Measurements from ENCODE around the gene ADTRP.

ADTRP gene

DNA sequence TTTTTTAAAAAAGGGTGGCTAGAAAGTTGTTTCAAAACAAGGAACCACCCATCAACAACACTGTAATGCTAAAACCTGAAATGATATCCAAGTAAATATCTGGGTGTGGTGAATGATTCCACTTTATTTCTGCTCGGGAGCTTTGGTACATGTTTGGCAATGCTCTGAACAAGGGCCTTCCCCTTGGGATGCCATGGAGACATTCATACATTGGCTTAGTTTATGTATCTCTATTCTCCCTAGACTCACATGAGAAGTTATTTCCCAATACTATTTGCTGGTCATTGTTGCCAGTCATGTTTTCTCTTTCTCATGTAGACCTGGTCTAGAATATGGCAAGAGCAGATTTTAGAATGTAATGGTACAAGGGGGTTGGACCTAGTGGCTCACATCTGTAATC lies 22.9 kb downstream of the ADTRP start:
- no peak for DNase-seq (ENCODE audit: low spot score)

DNA sequence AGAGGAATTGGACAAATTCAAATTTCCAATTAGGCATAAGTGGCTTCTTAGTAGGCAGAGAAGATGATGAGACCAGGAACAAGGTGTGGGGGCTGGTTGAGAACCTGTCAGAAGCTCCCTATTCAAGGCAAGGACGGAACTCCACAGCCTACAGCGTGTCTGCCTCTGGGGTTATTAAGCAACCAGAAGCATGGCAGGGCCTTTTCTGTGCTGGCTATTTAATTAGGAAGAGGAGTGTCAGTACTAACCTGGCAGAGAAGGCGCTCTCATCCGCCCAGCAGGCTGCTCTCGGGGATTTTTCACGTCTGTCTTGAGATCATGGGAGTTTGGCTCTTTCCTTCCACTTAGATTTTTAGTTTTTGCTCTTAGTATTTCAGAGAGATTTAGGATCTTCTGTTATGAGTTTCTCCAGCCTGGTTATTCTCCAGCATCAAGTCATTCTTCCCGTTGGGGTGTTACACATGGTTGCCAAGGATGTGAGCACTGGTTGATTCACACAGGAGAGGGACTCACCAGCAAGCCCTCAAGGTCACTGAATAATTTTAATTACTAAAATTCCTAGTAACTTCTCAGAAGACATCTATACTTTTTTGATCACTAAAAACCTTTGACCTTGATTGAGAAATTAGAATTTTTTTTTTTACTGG lies 23.9 kb downstream of the ADTRP start:
- DNase-seq (ENCODE audit: low spot score): no peak

DNA sequence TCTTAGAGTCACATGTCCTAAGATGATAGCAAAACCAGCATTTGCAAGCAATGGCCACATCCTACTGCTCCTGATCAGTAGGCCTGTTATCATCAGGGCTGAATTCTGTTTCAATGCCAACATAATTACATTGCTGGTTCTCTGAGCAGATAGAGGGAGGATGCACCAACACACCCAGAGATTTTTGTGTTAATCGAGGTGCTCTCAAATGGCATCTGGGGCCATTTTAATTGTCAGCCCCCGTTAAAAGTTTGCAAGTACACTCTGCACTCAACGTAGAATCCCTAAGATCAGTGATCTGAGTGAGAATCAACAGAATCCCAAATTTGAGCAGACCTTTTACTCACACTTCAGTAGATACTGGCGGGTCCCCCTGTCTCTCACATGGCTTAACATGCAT lies 24.8 kb downstream of the ADTRP start:
- no peak for DNase-seq (ENCODE audit: low spot score)

DNA sequence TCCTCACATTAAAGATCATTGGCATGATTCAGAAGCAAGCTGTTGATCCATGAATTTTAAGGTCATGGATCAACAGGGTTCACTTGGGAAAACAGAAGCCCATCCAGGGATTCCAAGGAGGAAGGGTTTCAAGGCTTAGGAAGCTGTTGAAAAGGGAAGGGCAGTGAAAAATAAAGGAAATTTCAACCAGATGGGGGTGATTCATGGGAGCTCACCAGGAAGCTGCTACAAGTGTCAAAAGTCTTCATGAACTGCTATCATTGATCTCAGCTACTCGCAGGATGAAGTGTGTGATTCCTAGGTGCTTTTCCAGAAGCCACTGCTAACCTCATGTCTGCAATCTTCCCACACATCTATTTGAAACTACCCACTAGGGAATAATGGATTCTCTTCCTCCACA lies 26.2 kb downstream of the ADTRP start:
- DNase-seq (ENCODE audit: low spot score): no peak

DNA sequence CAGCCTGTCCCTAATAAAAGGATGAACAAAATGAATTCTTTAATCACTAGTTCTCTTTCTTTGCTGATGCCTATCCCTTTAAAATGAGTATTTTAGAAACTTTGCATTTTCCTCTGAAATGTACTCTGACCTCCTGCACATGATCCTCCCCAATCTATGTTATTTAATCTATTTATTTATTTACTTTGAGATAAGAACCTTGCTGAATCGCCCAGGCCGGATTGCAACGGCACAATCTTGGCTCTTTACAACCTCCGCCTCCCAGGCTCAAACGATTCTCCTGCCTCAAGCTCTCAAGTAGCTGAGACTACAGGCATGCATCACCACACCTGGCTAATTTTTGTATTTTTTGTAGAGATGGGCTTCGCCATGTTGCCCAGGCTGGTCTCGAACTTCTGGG lies 27.9 kb downstream of the ADTRP start:
- DNase-seq (ENCODE audit: low spot score): no peak

DNA sequence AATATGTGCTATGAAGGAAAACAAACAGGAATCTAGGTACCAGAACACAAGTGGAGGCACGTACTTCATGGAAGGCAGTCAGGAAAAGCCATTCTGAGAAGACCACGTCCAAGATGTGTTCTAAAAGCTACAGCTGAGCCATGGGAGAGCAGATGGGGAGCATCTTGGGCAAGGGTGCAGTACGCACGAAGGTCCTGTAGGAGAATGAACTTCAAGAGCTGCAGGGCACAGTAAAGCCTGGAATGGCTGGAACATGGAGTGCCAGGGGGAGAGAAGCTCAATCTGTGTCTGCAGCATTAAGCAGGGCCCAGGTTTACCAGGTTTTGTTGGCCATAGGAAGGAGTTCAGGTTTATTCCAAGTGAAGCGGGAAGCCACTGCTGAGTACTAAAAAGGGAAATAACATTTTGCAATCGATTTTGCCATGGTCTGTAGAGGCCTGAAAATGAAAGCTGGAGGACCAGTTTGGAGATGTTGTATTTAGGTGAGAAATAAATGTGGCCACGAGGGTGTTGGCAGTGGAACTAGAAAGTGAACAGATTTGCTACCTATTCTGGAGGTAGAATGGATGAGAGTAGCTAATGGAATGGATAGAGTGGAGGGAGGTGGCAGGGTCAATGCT lies 29.9 kb downstream of the ADTRP start:
- no peak for DNase-seq (ENCODE audit: low spot score)

DNA sequence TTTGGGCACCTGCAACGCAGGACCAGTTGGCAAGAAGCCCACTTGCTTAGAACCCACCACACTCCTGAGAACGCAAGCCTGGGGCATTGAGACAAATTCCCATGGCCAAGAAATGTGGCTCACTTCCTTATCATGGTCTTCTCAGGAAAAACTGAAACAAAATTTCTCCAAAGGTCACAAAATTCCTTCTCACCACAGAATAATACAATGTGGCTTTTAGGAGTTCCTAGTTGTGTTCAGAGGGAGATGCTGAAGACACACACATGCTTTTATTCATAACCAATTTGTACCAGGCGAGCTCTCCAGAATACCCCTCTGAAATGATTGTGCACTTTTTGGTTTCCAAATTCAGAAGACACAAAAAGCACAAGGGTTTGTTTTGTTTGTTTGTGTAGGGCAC lies 31.6 kb downstream of the ADTRP start:
- no peak for DNase-seq (ENCODE audit: low spot score)

DNA sequence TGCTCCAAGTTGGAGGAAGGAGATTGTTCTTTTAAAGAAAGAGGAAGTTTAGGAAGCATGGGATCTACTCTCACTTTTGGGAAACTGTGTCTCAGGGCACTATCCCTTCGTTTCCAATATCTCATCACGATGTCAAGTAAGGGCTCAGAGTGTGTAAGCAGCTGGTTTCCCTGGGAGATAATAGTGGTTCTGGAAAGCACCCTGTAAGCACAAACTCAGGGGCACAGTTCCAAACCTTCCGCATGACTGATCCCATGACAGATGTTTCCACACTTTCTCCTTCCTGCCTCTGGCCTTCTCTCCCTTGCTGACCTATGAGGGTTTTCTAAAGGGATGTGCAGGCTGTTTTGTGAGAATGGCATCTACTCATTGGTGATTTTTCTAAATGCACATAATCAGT lies 33.9 kb downstream of the ADTRP start:
- DNase-seq (ENCODE audit: low spot score): no peak

DNA sequence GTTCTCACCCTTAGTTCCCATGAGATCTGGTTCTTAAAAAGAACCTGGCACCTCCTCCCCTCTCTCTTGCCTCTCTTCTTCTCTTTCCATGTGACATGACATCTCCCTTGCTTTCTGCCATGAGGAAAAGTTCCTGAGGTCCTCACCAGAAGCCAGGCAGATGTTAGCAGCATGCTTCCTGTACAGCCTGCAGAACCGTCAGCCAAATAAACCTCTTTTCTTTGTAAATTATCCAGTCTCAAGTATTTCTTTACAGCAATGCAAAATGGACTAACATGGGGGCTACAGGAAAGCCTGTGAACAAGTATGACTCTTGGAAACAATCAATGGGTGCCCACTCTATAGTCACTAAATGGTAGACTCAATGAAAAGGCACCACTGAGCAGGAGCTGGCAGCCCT lies 34.5 kb downstream of the ADTRP start:
- no peak for DNase-seq (ENCODE audit: low spot score)

DNA sequence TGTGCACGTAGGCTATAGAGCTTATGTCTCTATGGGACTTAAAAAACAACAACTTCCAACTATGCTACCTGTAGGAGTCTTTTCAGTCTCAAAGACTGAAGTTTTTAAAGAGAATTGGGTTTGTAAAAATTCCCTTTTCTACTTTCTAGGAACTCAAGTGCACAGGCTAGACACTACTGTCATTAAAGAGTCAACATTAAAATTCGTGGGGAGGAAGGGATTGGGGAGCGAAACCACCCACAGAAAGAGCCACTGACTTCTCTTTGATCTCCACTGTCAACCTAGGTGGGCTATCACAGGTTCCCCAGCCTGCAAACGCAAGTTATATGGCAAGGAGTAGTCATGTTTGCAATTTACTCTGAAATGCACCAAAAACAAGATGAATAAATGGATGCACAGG lies 37.7 kb downstream of the ADTRP start:
- DNase-seq (ENCODE audit: low spot score): no peak

DNA sequence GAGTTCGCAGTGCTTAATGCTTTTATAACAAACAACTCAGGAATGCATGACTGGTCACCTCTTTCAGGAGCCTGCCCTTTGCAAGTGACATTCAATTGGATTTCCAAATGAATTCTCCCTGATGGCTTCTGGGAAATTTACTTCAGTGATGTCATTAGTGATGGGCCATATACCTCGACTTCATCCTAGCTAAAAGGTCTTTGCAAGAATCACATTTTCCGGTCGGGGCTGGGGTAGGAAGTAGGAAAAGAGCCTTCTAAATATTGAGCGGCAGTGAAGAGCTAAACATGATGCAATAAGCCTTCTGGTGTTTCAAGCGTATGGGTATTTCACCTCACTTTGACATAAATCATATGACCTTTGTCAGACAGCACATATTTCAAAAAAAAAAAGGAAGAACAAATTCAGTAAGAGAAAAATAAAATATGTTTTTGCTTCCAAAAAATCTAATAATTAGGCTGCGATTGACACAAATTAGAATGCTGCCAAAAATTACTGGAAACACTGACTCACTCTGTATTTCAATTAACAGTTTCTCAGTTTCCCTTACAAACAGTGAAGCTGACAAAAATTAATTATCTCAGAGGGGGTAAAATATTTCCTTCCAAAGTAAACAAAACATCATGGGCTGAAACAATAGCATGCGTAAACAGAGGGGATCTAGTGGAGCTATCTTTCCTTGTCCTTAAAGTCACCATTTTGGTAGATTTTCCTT lies 39.8 kb downstream of the ADTRP start:
- no peak for DNase-seq (ENCODE audit: low spot score)

DNA sequence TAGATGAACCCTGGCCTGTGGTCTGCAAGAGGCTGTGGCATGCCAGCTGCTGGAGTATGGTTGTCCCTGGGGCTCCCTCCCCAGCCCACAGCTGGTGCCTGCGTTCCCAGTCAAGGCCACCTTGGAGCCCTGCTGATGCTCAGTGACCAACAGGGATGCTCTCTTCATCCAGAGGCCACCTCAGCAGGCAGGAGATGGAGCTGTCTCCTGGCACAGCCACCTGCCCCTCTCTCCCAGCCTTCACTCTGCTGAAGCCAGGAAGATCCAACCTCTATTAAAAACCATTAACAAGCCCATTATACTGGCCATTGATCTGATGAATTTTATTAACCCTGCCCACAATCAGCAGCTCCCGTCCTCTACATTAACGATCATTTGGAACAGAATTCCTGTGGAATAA lies 40.4 kb downstream of the ADTRP start:
- DNase-seq (ENCODE audit: low spot score): no peak

DNA sequence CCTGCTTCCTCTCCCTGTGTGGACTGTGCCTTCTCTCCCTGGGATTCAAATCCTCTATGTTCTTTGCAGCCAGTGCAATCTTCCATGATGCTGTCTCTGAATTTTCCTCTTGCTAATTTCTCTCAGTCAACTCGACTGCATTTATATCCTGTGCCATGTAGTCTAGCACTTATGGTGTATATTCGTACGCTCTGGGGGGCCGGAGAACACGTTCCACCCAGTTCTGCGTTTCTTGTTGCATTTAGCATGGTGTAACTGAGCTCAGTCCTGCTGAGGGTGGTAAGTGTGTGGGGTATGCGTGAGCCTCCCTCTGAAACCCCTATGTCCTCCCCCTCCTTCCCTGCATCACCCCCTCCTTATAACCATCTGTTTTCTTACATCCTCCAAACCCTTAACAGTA lies 42.0 kb downstream of the ADTRP start:
- no peak for DNase-seq (ENCODE audit: low spot score)

DNA sequence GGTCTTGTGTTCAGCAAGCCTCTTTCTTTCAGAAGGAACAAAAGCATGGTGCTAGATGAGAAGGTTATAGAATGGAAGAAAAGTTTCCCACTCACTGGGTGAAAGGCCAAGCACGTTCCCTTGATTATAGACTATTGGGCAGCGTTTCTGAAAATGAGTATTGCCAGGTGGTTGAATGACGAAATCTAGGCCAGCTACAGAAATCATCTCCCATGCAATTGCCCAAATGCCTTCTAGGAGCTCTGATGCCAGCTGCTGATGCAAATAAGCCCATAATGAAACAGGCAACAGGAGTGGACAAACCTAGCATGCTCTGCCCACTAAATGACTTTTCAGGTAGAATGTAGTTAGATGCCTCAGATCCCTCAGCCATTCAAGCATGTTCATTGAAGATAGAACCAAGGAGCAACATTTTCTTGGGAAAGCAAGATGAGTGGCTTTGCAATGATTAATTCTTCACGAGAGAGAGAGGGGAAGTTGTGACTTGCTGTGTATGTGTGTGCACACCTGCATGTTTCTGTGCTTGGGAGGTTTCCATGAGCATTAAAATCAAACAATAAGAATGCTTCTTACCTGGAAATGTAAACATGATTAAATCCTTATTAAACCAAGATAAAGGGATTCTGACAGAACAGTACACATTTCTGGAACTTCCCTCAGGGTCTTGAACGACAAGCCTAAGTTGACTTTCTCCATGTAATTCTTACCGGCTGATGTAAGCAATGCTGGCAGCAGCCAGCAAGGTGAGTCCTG lies 43.6 kb downstream of the ADTRP start:
- no peak for DNase-seq (ENCODE audit: low spot score)

DNA sequence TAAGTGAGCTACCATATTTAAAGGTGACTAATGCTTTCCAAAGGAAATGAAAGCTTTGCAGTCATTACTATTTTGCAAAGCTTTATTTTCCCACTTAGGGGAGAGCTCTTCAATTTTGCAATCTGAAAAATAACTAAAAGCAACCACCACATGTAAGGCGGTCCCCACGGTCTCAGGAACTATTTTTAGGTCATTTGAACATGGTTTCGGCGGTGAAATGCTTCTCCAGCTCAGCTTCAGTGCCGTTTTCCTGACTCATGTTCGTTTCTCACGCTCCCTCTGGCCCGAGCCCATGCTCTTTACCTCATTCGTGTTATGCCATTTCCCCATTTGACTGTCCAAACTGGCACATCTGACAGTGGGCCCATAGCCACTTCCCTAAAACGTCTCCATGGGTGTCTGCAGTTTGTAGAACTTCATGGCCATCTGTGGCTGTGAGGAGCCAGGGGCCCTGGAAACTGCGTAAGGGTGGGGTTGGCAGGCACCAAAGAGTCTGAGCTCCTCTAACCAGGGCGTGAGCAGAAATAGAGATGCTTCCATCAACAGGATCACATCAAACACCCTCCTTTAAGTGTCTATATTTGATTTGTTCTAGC lies 46.5 kb downstream of the ADTRP start:
- no peak for DNase-seq (ENCODE audit: low spot score)

DNA sequence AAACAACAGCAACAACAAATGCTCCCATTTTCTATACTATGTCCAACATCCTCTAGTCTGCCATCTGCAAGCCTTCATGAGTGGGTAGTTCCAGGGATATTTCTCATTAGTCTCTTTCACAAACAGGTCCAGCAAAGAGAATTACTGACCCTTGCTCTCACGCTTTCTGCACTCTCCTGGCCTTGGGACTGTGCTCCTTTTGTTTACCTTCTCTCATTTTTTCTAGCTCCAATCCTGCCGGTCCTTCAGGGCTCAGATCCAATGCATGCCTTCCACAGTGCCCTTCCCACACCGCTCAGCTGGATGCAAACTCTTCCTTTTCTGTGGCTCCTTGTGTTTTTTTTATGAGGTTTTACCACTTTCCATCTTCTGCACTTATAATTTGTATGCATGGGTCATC lies 47.2 kb downstream of the ADTRP start:
- DNase-seq (ENCODE audit: low spot score): no peak

DNA sequence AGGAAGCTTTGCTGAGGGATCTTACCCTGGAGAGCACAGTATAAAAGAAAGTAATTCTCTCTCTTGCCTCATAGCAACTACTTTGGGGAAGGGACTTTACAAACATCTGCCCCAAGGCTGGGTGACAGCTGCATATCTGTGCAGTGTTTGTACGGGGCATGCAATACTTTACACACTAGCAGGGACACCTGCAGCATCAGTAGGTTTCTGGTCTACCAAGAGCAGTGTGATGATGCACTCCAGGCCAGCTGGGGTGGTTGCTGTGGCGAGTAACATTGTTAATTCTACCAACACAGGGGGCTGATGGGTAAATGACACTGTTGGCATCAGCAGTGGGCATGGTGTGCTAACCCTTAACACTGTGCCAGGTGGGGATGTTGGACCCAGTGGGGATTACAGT lies 48.0 kb downstream of the ADTRP start:
- no peak for DNase-seq (ENCODE audit: low spot score)

DNA sequence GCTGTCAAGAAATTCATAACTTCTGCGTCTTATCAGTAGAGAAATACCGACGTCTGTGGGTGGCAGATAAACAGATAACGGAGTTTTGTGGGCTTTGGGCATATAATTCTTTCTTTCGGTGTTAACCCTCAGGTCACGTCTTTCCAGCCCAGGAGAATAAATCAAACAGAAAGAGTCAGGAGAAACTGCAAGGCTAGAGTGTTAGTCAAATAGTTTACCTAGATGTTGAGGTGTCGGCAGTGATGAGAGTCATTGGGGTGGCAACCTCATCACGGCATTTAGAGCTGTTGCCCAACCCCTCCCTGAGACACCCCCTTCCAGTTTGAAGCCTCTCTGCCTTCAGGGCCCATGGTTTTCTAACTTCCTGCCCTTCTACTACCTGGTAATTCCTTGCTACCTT lies 49.5 kb downstream of the ADTRP start:
- no peak for DNase-seq (ENCODE audit: low spot score)

DNA sequence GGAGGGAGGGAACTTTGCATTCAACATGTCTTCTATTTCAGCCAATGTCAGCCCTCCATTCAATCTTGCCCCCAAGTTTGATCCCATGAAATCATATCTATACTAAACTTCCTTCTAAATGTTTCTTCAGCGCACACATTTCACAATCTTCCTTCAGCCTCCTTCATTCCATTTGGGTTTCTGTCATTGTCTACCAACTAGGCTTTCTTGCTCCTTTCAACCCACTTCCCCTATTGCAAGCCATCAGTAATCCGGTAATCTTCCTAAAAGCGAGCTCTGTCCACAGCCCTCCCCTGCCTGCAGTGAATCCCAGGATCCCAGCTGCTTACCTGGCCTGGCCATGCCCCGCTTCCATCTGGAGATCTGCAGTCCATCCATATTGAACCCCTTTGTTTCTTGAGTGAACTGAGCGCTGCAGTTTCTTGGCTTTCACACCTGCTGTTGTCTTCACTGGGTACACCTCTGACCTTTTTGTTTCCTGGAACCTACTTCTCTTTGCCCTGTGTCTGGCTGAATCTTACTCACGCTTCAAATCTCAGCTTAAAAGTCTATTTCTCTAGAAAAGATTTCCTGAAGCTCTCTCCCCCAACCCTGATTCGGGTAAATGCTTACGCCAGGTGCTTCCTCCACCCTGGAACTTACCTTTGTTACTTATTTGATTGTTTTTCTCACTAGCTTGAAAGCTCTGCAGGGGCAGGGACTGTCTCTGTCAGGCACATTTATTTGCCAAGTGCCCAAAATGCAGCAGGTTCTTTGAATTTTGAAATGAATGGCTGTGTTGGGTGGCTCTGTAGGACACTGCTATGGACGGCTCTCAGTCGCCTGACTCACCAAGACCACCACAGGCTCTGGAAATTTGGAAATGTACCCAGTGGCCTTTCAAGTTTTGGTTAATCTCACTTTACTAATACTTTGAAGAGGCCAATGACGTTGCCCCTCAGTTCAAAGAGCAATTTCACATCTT lies 50.3 kb downstream of the ADTRP start:
- no peak for DNase-seq (ENCODE audit: low spot score)

DNA sequence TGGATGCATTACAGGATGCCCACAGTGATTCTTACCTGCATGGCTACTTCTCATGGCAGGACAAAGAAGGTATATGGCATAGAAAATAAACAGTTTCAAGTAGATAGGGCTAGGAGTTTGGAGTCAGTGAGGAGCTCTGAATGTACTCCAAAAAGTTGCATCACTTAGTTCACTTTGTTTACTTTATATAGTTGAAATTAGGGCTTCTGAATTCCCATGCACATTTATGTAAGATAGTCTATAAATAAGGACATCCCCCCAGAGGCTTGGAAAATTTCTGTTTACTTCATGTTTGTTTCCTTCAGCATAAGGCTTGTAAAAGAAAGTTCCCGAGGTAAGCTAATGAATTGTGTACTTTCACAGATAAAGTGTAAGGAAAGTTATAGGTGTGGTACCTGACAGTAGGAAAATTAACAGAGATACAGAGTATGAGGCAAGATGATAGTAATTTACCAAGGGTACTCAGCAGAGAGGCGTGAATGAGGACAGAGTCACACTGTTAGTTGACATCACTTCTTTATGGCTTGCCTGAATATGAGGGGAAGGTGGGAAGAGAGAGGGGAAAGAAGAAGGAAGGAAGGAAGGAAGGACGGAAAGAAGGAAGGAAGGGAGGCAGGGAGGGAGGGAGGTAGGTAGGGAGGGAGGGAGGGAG lies 51.1 kb downstream of the ADTRP start:
- no peak for DNase-seq (ENCODE audit: low spot score)

DNA sequence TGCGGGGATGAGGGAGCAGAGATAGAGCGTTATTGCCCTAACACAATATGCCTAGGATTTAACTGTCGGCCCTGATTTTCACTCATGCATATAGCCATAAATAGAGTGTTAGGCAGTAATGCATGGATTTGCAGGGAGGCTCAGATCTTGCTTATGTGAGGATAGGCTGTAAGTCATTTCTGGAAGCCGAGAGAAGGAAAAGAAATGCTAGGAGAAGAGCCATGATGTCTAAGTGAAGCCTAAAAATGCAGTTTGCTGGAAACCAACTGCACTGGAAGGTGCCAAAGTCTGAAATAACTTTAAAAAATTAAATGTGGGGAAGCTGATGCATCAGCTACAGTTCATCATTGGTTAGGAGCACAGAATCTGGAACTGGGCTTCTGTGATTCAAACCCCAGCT lies 54.3 kb downstream of the ADTRP start:
- DNase-seq (ENCODE audit: low spot score): no peak

Data from SW480 (cell line).